H9 (cell line): Measurements from ENCODE around the gene BLOC1S3. TPM values are rescaled to one million over a fixed set of nuclear protein-coding genes. Genes with fewer than 3 reads are reported as not detected.

Source experiments
- DNase-seq: peaks from one replicate; pipeline ENCODE4 v3.0.0-alpha.2; 2017
- H2AFZ ChIP-seq: one replicate; pipeline ENCODE4 v1.6.1; 2013; ENCODE audit warnings: mild to moderate bottlenecking, low read length, control low read depth, moderate library complexity
- H2AK5ac ChIP-seq: 2 replicates; pipeline ENCODE4 v1.6.1; 2013; ENCODE audit warnings: low read length, control low read depth, mixed read lengths; ENCODE audit not compliant: insufficient read length
- H2BK120ac ChIP-seq: one replicate; pipeline ENCODE4 v1.6.1; 2013; ENCODE audit warnings: low read depth, mild to moderate bottlenecking, low read length, control low read depth, inconsistent platforms; ENCODE audit not compliant: poor library complexity, severe bottlenecking
- H2BK12ac ChIP-seq: 2 replicates; pipeline ENCODE4 v1.6.1; 2013; ENCODE audit warnings: low read length, control low read depth, mixed read lengths, low read depth; ENCODE audit not compliant: insufficient read length
- H2BK15ac ChIP-seq: 2 replicates; pipeline ENCODE4 v1.6.1; 2013; ENCODE audit warnings: low read depth, low read length, control low read depth
- H2BK20ac ChIP-seq: one replicate; pipeline ENCODE4 v1.6.1; 2013; ENCODE audit warnings: low read depth, mild to moderate bottlenecking, low read length, control low read depth, inconsistent platforms; ENCODE audit not compliant: poor library complexity, severe bottlenecking
- H2BK5ac ChIP-seq: 2 replicates; pipeline ENCODE4 v1.6.1; 2013; ENCODE audit warnings: low read length, control low read depth, mixed read lengths; ENCODE audit not compliant: insufficient read length
- H3K14ac ChIP-seq: 2 replicates; pipeline ENCODE4 v1.6.1; 2013; ENCODE audit warnings: low read length, control low read depth; ENCODE audit not compliant: insufficient read depth
- H3K18ac ChIP-seq: 2 replicates; pipeline ENCODE4 v1.6.1; 2013; ENCODE audit warnings: low read depth, mild to moderate bottlenecking, mixed read lengths, low read length, control low read depth; ENCODE audit not compliant: insufficient read length
- H3K23ac ChIP-seq: 2 replicates; pipeline ENCODE4 v1.6.1; 2013; ENCODE audit warnings: low read length, control low read depth, mixed read lengths, low read depth; ENCODE audit not compliant: insufficient read length
- H3K23me2 ChIP-seq: 2 replicates; pipeline ENCODE4 v1.6.1; 2013; ENCODE audit warnings: low read depth, mild to moderate bottlenecking, mixed read lengths, low read length, control low read depth; ENCODE audit not compliant: insufficient read length, poor library complexity, severe bottlenecking
- H3K27ac ChIP-seq: 2 replicates; pipeline ENCODE4 v1.5.1; 2013; ENCODE audit warnings: low read length, control low read depth, mixed read lengths, low read depth; ENCODE audit not compliant: insufficient read length
- H3K27me3 ChIP-seq: 2 replicates; pipeline ENCODE4 v1.6.1; 2013; ENCODE audit warnings: low read length, control low read depth, inconsistent platforms; ENCODE audit not compliant: insufficient read depth
- H3K4ac ChIP-seq: 2 replicates; pipeline ENCODE4 v1.6.1; 2013; ENCODE audit warnings: low read depth, mild to moderate bottlenecking, control low read depth, inconsistent platforms, low read length, moderate library complexity
- H3K4me1 ChIP-seq: 2 replicates; pipeline ENCODE4 v1.6.1; 2013; ENCODE audit warnings: low read length, control low read depth, inconsistent platforms; ENCODE audit not compliant: insufficient read depth
- H3K4me2 ChIP-seq: 2 replicates; pipeline ENCODE4 v1.6.1; 2013; ENCODE audit warnings: low read length, control low read depth, mixed read lengths; ENCODE audit not compliant: insufficient read length, insufficient read depth
- H3K56ac ChIP-seq: 2 replicates; pipeline ENCODE4 v1.6.1; 2013; ENCODE audit warnings: low read depth, mild to moderate bottlenecking, mixed read lengths, low read length, control low read depth; ENCODE audit not compliant: insufficient read length
- H3K79me1 ChIP-seq: 2 replicates; pipeline ENCODE4 v1.6.1; 2013; ENCODE audit warnings: low read depth, mild to moderate bottlenecking, moderate library complexity, low read length, control low read depth, inconsistent platforms; ENCODE audit not compliant: insufficient read depth, poor library complexity, severe bottlenecking
- H3K79me2 ChIP-seq: 2 replicates; pipeline ENCODE4 v1.6.1; 2013; ENCODE audit warnings: low read length, control low read depth, inconsistent platforms; ENCODE audit not compliant: insufficient read depth
- H3K9ac ChIP-seq: 2 replicates; pipeline ENCODE4 v1.6.1; 2013; ENCODE audit warnings: low read length, control low read depth, mixed read lengths; ENCODE audit not compliant: insufficient read length; ENCODE audit errors: extremely low read depth
- H3K9me3 ChIP-seq: one replicate; pipeline ENCODE4 v1.6.1; 2013; ENCODE audit warnings: low read depth, low read length, inconsistent platforms; ENCODE audit not compliant: control insufficient read depth
- H3T11ph ChIP-seq: one replicate; pipeline ENCODE4 v1.6.1; 2013; ENCODE audit warnings: mild to moderate bottlenecking, low read length, control low read depth, inconsistent platforms
- H4K20me1 ChIP-seq: one replicate; pipeline ENCODE4 v1.6.1; 2013; ENCODE audit not compliant: control insufficient read depth, insufficient read length, insufficient read depth
- H4K5ac ChIP-seq: 2 replicates; pipeline ENCODE4 v1.6.1; 2013; ENCODE audit warnings: low read depth, mild to moderate bottlenecking, mixed read lengths, low read length, control low read depth; ENCODE audit not compliant: insufficient read length
- H4K8ac ChIP-seq: replicated peaks from 2 replicates; pipeline ENCODE4 v1.6.1; 2013; ENCODE audit warnings: low read length, control low read depth, mixed read lengths, low read depth; ENCODE audit not compliant: insufficient read length
- H4K91ac ChIP-seq: 2 replicates; pipeline ENCODE4 v1.6.1; 2013; ENCODE audit warnings: low read depth, mild to moderate bottlenecking, moderate library complexity, mixed read lengths, low read length, control low read depth; ENCODE audit not compliant: insufficient read length
- H3K27ac Mint-ChIP-seq, 3 experiments: 2 replicates in 2 of 3; 3 replicates in 1 of 3; pipeline ENCODE4 v1.8.0; 2020 to 2021; ENCODE audit warnings: mixed read lengths in 3 of 3, mild to moderate bottlenecking in 1 of 3, moderate library complexity in 1 of 3
- H3K27me3 Mint-ChIP-seq: 2 replicates; pipeline ENCODE4 v1.8.0; 2021; ENCODE audit warnings: low read depth, mild to moderate bottlenecking, moderate library complexity, mixed read lengths
- H3K36me3 Mint-ChIP-seq, 3 experiments: 2 replicates in 2 of 3; 3 replicates in 1 of 3; pipeline ENCODE4 v1.8.0; 2020 to 2021; ENCODE audit warnings: low read depth in 3 of 3, mixed read lengths in 3 of 3; ENCODE audit not compliant: insufficient read depth in 1 of 3
- H3K4me1 Mint-ChIP-seq, 2 experiments: 2 replicates each; pipeline ENCODE4 v1.8.0; 2020; ENCODE audit warnings: mixed read lengths in 2 of 2
- H3K4me3 Mint-ChIP-seq, 2 experiments: 2 replicates in 1 of 2; 3 replicates in 1 of 2; pipeline ENCODE4 v1.8.0; 2020 to 2021; ENCODE audit warnings: mild to moderate bottlenecking in 2 of 2, mixed read lengths in 2 of 2, moderate library complexity in 1 of 2
- H3K9me3 Mint-ChIP-seq, 2 experiments: 2 replicates in 1 of 2; 3 replicates in 1 of 2; pipeline ENCODE4 v1.8.0; 2020; ENCODE audit warnings: mild to moderate bottlenecking in 2 of 2, mixed read lengths in 2 of 2, moderate library complexity in 1 of 2
- CTCF ChIP-seq: fragments of 200-600 bp; sonication (generic); conservative IDR thresholded peaks from 3 replicates; pipeline ENCODE4 v1.8.0; 2021; ENCODE audit warnings: antibody characterized with exemption, mild to moderate bottlenecking
- WGBS: extraction: QIAGEN DNeasy Blood & Tissue Kit; methylation state at CpG from one replicate; pipeline ENCODE4 v1.1.7; 2013; ENCODE audit warnings: missing lambda C conversion rate, low lambda C conversion rate, mixed read lengths; ENCODE audit not compliant: insufficient read length; ENCODE audit errors: extremely low coverage; 5-methylcytosine and 5-hydroxymethylcytosine counted together
- total RNA-seq: library from RNA; stranded (reverse); gene quantifications from 2 replicates; pipeline ENCODE4 v1.2.1, GENCODE V29; 2021

BLOC1S3 gene
- total RNA-seq, 1 experiment from 2014 or later: 9.2 TPM

- no peak overlapping the region for H3K4me2 ChIP-seq
- H2BK5ac ChIP-seq: no peak overlapping the region
- H3K23ac ChIP-seq: no peak overlapping the region
- no peak overlapping the region for H3K18ac ChIP-seq
- no peak overlapping the region for H2BK120ac ChIP-seq
- WGBS: no CpG with 5 or more reads among the region's 32 CpGs
- H3K27me3 ChIP-seq: no peaks in the 10 kb centered on the region
- H3K23me2 ChIP-seq: no peaks in the 10 kb centered on the region
- no peaks in the 10 kb centered on the region for H3K9me3 ChIP-seq
- H3K9ac ChIP-seq: no peak overlapping the region
- no peak overlapping the region for H2BK15ac ChIP-seq
- Mint-ChIP-seq H3K27ac (no peak overlapping the region), H3K36me3 (no peaks in the 10 kb centered on the region; a peak in 1 of 7 replicates), H3K27me3 (peaks cover 45% of the 10 kb centered on the region), H3K4me3 (no peak overlapping the region), H3K4me1 (peaks cover 3 to 33% of the 10 kb centered on the region in 2 experiments), H3K9me3 (no peaks in the 10 kb centered on the region)
- no peaks in the 10 kb centered on the region for H3K79me2 ChIP-seq
- H4K20me1 ChIP-seq: no peaks in the 10 kb centered on the region
- peak; percentile 75 for TF ChIP-seq CTCF
- H2AFZ ChIP-seq: no peak overlapping the region
- no peak overlapping the region for H2BK12ac ChIP-seq
- H3K4ac ChIP-seq: no peak overlapping the region
- no peaks in the 10 kb centered on the region for H3K4me1 ChIP-seq
- peak; percentile 80 for DNase-seq
- no peak overlapping the region for H4K5ac ChIP-seq
- H3K79me1 ChIP-seq: no peaks in the 10 kb centered on the region
- no peak overlapping the region for H4K8ac ChIP-seq
- H3K14ac ChIP-seq: no peak overlapping the region
- H3K56ac ChIP-seq: no peak overlapping the region
- H4K91ac ChIP-seq: no peak overlapping the region
- H2AK5ac ChIP-seq: no peak overlapping the region
- no peak overlapping the region for H3T11ph ChIP-seq
- no peak overlapping the region for H3K27ac ChIP-seq
- no peak overlapping the region for H2BK20ac ChIP-seq
Observed at GRCh38 chr19:45161738-45162607, 16.6 kb upstream of the BLOC1S3 start.
